ENCODE measurements around the gene OPALIN. TPM values are rescaled to one million over a fixed set of nuclear protein-coding genes. Genes with fewer than 3 reads are reported as not detected.
A peak's percentile ranks its signal among the peaks of the same experiment; 100 is the strongest.

Gene OPALIN
- total RNA-seq, 5 donors from 2014 or later (not counting 1 experiment from before 2014, with no cell fraction given), result not detected

DNA sequence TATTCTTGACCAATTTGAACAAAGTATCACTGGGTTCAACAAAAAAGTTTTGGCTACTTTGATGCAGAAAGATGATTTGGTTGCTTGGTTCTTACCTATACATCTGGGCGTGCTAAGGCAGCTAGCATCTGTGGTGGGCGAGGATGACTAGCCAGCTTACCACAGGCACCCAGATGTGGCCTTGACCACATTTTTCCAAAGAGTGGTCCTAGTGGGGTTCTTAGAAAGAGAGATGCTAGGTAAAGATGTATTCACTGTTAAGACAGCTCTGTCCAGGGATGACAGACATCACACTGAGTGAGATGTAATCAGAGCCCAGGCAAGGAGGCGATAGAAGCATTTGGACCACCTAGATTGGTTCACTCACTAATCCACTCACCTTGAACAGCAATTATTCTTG is 53.8 kb downstream of the OPALIN start:
- WGBS (ENCODE audit: insufficient coverage), result 80% methylated on average over 1 of the region's 3 CpGs
- peak overlapping the region in 1 of 3 donors; percentile 35 for H3K4me3 Mint-ChIP-seq
- H3K27me3 ChIP-seq (replicated peaks in 1 of 2; ENCODE audit: control insufficient read depth in 2 of 2, extremely low read depth in 1 of 2, insufficient read depth in 2 of 2, low read length in 1 of 2), result peaks cover 0 to 9% of the 10 kb centered on the region in 2 experiments
- no peak overlapping the region for H3K4me3 ChIP-seq (ENCODE audit: control insufficient read depth in 1 of 2, extremely low read depth in 1 of 2, low read length in 1 of 2)
- H3K9me3 Mint-ChIP-seq, result no peaks in the 10 kb centered on the region
- H3K9me3 ChIP-seq, result no peaks in the 10 kb centered on the region
- no peak overlapping the region for H3K27ac Mint-ChIP-seq
- H3K4me1 ChIP-seq (ENCODE audit: control insufficient read depth in 1 of 2, extremely low read depth in 1 of 2, insufficient read depth in 2 of 2, low read length in 2 of 2), result peaks cover 5 to 6% of the 10 kb centered on the region in 2 experiments
- peaks cover 35 to 50% (median 37%) of the 10 kb centered on the region in 3 donors for H3K4me1 Mint-ChIP-seq
- no peaks in the 10 kb centered on the region for H3K36me3 Mint-ChIP-seq
- H3K27ac ChIP-seq (ENCODE audit: low read length), result no peak overlapping the region
- no peak for ATAC-seq (replicated peaks in 1 of 4)
- no peak for DNase-seq
- CTCF ChIA-PET, result interaction anchor here in 1 of 2 donors (1.0 kb wide), 1 partner anchor 75 kb away, joined by 8 read pairs; no protein-coding TSS in a partner anchor
- peaks cover 3 to 53% of the 10 kb centered on the region in 2 donors for H3K27me3 Mint-ChIP-seq
- POLR2A ChIA-PET, result no interaction called here
- no peaks in the 10 kb centered on the region for H3K36me3 ChIP-seq (ENCODE audit: control insufficient read depth in 2 of 2, extremely low read depth in 1 of 2, insufficient read depth in 1 of 2, low read length in 1 of 2)

DNA sequence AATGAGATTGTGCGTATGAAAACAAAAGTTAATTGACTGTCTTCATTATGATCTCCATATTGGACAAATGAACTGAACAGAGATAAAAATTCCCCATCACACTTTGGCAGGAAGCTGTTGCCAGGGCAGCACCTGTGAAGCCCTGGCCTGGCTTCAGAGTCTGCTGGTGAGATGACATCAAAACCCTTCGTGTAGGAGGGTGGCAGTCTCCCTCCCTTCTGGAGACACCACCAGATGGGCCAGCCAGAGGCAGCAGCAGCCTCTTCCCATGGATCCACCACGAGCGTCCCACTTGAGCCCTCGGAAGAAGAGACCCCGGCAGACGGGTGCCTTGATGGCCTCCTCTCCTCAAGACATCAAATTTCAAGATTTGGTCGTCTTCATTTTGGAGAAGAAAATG is 54.6 kb downstream of the OPALIN start, which contains the start of gene DNTT:
Gene DNTT (plus strand): TSS at position 205 of the 400 bp plus-strand sequence. CDS start 64 bp downstream, at position 269.
- Mint-ChIP-seq H3K4me3 (peak within 1 kb of the TSS in 1 of 3 donors; percentile 35), H3K4me1 (peaks cover 43 to 58% (median 45%) of the 10 kb centered on the region in 3 donors), H3K36me3 (no peaks in the 10 kb centered on the region), H3K9me3 (no peaks in the 10 kb centered on the region), H3K27me3 (peaks cover 3 to 53% of the 10 kb centered on the region in 2 donors), H3K27ac (no peak within 1 kb of the TSS)
- ChIA-PET POLR2A (no interaction called here), CTCF (interaction anchor here in 1 of 2 donors (0.6 kb wide), 1 partner anchor 75 kb away, joined by 4 read pairs; no protein-coding TSS in a partner anchor)
- WGBS (ENCODE audit: insufficient coverage), result 53% methylated on average over 6 of the region's 8 CpGs
- H3K27ac ChIP-seq (ENCODE audit: low read length), result no peak within 1 kb of the TSS
- H3K36me3 ChIP-seq (ENCODE audit: control insufficient read depth in 2 of 2, extremely low read depth in 1 of 2, insufficient read depth in 1 of 2, low read length in 1 of 2), result no peaks in the 10 kb centered on the region
- peaks cover 10% of the 10 kb centered on the region in 2 experiments for H3K4me1 ChIP-seq (ENCODE audit: control insufficient read depth in 1 of 2, extremely low read depth in 1 of 2, insufficient read depth in 2 of 2, low read length in 2 of 2)
- peaks cover 0 to 9% of the 10 kb centered on the region in 2 experiments for H3K27me3 ChIP-seq (replicated peaks in 1 of 2; ENCODE audit: control insufficient read depth in 2 of 2, extremely low read depth in 1 of 2, insufficient read depth in 2 of 2, low read length in 1 of 2)
- H3K9me3 ChIP-seq, result no peaks in the 10 kb centered on the region
- ATAC-seq (replicated peaks in 1 of 4) (peak in 1 of 4 experiments; percentile 29), DNase-seq (no peak)
- H3K4me3 ChIP-seq (ENCODE audit: control insufficient read depth in 1 of 2, extremely low read depth in 1 of 2, low read length in 1 of 2), result no peak within 1 kb of the TSS

DNA sequence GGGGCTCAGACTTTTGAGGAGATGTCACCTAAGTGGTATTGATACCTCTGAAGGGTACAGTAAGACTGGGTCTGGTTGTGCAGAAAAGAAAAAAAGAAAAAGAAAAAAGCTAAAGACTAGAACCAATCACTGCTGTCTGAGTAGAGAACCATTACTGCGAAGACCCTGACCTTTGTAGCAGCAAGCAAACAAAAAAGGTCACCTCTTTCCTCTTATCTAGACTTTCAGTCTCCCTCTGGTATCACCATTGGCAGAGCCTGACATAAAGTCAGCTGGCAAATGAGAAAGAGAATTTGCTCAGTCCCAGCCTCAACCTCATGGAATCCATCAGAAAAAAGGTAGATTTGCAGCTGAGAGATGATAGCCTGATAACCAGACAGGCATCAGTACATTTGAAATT is 57.2 kb downstream of the OPALIN start:
- H3K27ac Mint-ChIP-seq, result peak overlapping the region in 1 of 2 donors; percentile 71
- no peak for ATAC-seq (replicated peaks in 1 of 4)

DNA sequence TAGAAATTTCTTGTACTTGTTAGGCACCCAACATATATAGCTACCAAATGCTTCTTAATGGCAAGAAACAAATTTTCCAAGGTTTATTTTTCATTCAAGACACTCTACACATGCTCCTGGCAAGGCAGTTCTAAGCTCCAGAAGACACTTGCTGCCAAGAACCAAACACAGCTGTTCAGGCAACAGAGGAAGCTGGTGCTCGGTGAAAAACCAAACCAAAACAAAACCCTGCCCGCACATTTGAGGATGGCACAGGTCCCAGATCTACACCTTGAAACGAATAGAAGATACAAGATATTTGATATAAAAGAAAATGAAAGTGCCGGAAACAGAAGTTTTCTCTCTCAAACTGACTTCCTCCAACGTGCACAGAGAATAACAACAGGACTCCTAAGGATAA is 59.4 kb downstream of the OPALIN start:
- Histone ChIP-seq H3K9me3 (no peaks in the 10 kb centered on the region), H3K4me3 (ENCODE audit: control insufficient read depth in 1 of 2, extremely low read depth in 1 of 2, low read length in 1 of 2) (peak overlapping the region in 1 of 2 donors; percentile 27), H3K27me3 (replicated peaks in 1 of 2; ENCODE audit: control insufficient read depth in 2 of 2, extremely low read depth in 1 of 2, insufficient read depth in 2 of 2, low read length in 1 of 2) (peaks cover 0 to 8% of the 10 kb centered on the region in 2 experiments), H3K27ac (ENCODE audit: low read length) (peak overlapping the region; percentile 55), H3K36me3 (ENCODE audit: control insufficient read depth in 2 of 2, extremely low read depth in 1 of 2, insufficient read depth in 1 of 2, low read length in 1 of 2) (no peaks in the 10 kb centered on the region), H3K4me1 (ENCODE audit: control insufficient read depth in 1 of 2, extremely low read depth in 1 of 2, insufficient read depth in 2 of 2, low read length in 2 of 2) (peaks cover 13 to 21% of the 10 kb centered on the region in 2 experiments)
- peak in 32 of 35 experiments; percentile 4 to 72 (median 39) for DNase-seq
- Mint-ChIP-seq H3K36me3 (no peaks in the 10 kb centered on the region), H3K4me1 (peaks cover 56 to 81% (median 59%) of the 10 kb centered on the region in 3 donors), H3K9me3 (no peaks in the 10 kb centered on the region), H3K27me3 (peaks cover 0 to 35% of the 10 kb centered on the region in 2 donors), H3K4me3 (peak overlapping the region; percentile 35 to 62 (median 35)), H3K27ac (peak overlapping the region; percentile 92 to 98)
- ChIA-PET POLR2A (interaction anchor here in 1 of 2 donors (0.6 kb wide), 1 partner anchor 18 kb away, joined by 3 read pairs; no protein-coding TSS in a partner anchor), CTCF (interaction anchor here (0.5 to 1.2 kb wide), 4 partner anchors 16 to 76 kb away, joined by 3 to 8 read pairs (median 4); no protein-coding TSS in a partner anchor)
- peak; percentile 85 to 96 (median 92) for ATAC-seq (replicated peaks in 1 of 4)
- WGBS (ENCODE audit: insufficient coverage), result no CpG with 5 or more reads among the region's 5 CpGs

More for the DNA sequence above, 57.2 kb downstream of the OPALIN start:
- peaks cover 0 to 49% of the 10 kb centered on the region in 2 donors for H3K27me3 Mint-ChIP-seq
- no peaks in the 10 kb centered on the region for H3K9me3 ChIP-seq
- H3K4me1 ChIP-seq (ENCODE audit: control insufficient read depth in 1 of 2, extremely low read depth in 1 of 2, insufficient read depth in 2 of 2, low read length in 2 of 2), result peaks cover 13 to 21% of the 10 kb centered on the region in 2 experiments
- 67% methylated on average over 1 of the region's 1 CpG for WGBS (ENCODE audit: insufficient coverage)
- no peaks in the 10 kb centered on the region for H3K9me3 Mint-ChIP-seq
- H3K27me3 ChIP-seq (replicated peaks in 1 of 2; ENCODE audit: control insufficient read depth in 2 of 2, extremely low read depth in 1 of 2, insufficient read depth in 2 of 2, low read length in 1 of 2), result peaks cover 0 to 10% of the 10 kb centered on the region in 2 experiments
- POLR2A ChIA-PET, result no interaction called here
- no peak overlapping the region for H3K27ac ChIP-seq (ENCODE audit: low read length)
- CTCF ChIA-PET, result no interaction called here
- no peak overlapping the region for H3K4me3 ChIP-seq (ENCODE audit: control insufficient read depth in 1 of 2, extremely low read depth in 1 of 2, low read length in 1 of 2)
- H3K36me3 Mint-ChIP-seq, result no peaks in the 10 kb centered on the region
- H3K4me1 Mint-ChIP-seq, result peaks cover 56 to 76% (median 56%) of the 10 kb centered on the region in 3 donors
- no peak overlapping the region for H3K4me3 Mint-ChIP-seq
- H3K36me3 ChIP-seq (ENCODE audit: control insufficient read depth in 2 of 2, extremely low read depth in 1 of 2, insufficient read depth in 1 of 2, low read length in 1 of 2), result no peaks in the 10 kb centered on the region
- DNase-seq, result no peak

DNA sequence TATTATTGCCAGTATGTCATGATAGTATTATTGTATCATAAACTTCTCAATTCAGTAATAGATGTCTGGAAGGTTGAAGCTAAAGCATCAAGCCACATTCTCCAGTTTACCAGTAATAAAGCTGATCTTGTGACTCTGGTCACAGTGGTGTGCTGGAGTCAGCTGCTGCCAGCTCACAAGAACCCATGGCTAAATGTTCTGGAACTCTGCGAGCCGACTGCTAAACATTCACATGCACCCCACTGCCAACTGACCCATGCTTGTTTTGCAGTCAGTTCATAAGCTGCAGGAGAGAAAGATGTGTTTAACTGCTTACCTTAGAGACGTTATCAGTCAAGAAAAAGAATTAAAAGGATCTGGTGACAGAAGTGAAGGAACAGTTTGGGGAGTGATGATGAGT is 60.4 kb downstream of the OPALIN start:
- Histone ChIP-seq H3K4me3 (ENCODE audit: control insufficient read depth in 1 of 2, extremely low read depth in 1 of 2, low read length in 1 of 2) (no peak overlapping the region), H3K4me1 (ENCODE audit: control insufficient read depth in 1 of 2, extremely low read depth in 1 of 2, insufficient read depth in 2 of 2, low read length in 2 of 2) (peaks cover 13 to 21% of the 10 kb centered on the region in 2 experiments), H3K27ac (ENCODE audit: low read length) (peak overlapping the region; percentile 55), H3K9me3 (no peaks in the 10 kb centered on the region), H3K27me3 (replicated peaks in 1 of 2; ENCODE audit: control insufficient read depth in 2 of 2, extremely low read depth in 1 of 2, insufficient read depth in 2 of 2, low read length in 1 of 2) (peaks cover 0 to 4% of the 10 kb centered on the region in 2 experiments), H3K36me3 (ENCODE audit: control insufficient read depth in 2 of 2, extremely low read depth in 1 of 2, insufficient read depth in 1 of 2, low read length in 1 of 2) (no peaks in the 10 kb centered on the region)
- WGBS (ENCODE audit: insufficient coverage), result 80% methylated on average over 3 of the region's 3 CpGs
- H3K27me3 Mint-ChIP-seq, result peaks cover 0 to 30% of the 10 kb centered on the region in 2 donors
- CTCF ChIA-PET, result interaction anchor here in 1 of 2 donors (1.1 kb wide), 1 partner anchor 41 kb away, joined by 4 read pairs; no protein-coding TSS in a partner anchor
- H3K4me1 Mint-ChIP-seq, result peaks cover 51 to 71% (median 55%) of the 10 kb centered on the region in 3 donors
- POLR2A ChIA-PET, result no interaction called here
- peak overlapping the region in 1 of 3 donors; percentile 62 for H3K4me3 Mint-ChIP-seq
- ATAC-seq (replicated peaks in 1 of 4) (no peak), DNase-seq (no peak)
- H3K27ac Mint-ChIP-seq, result peak overlapping the region; percentile 92 to 98
- no peaks in the 10 kb centered on the region for H3K36me3 Mint-ChIP-seq
- H3K9me3 Mint-ChIP-seq, result no peaks in the 10 kb centered on the region

DNA sequence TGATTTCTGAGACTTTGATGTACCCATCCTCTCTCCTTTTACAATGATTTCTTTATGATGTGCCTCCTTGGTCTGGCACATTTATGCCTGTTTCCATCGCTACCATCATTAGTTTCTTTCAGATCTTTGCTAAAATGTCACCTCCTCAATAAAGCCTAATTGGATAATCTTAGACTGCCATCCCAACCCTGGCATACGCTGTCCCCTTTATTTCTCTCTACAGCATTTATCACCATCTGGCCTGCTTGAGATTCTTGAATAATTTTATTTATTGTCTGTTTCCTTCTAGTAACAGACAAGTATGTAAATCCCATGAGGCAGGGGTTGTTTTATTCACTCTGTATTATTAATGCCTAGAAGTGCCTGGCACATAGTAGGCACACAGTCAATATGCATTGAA is 61.3 kb downstream of the OPALIN start:
- peak overlapping the region; percentile 18 for H3K27ac ChIP-seq (ENCODE audit: low read length)
- no peaks in the 10 kb centered on the region for H3K9me3 Mint-ChIP-seq
- peaks cover 0 to 4% of the 10 kb centered on the region in 2 experiments for H3K27me3 ChIP-seq (replicated peaks in 1 of 2; ENCODE audit: control insufficient read depth in 2 of 2, extremely low read depth in 1 of 2, insufficient read depth in 2 of 2, low read length in 1 of 2)
- H3K4me1 Mint-ChIP-seq, result peaks cover 51 to 65% (median 56%) of the 10 kb centered on the region in 3 donors
- H3K4me3 Mint-ChIP-seq, result peak overlapping the region in 1 of 3 donors; percentile 62
- no peaks in the 10 kb centered on the region for H3K9me3 ChIP-seq
- 90% methylated on average over 1 of the region's 2 CpGs for WGBS (ENCODE audit: insufficient coverage)
- no peak for ATAC-seq (replicated peaks in 1 of 4)
- DNase-seq, result no peak
- peaks cover 13 to 21% of the 10 kb centered on the region in 2 experiments for H3K4me1 ChIP-seq (ENCODE audit: control insufficient read depth in 1 of 2, extremely low read depth in 1 of 2, insufficient read depth in 2 of 2, low read length in 2 of 2)
- H3K36me3 Mint-ChIP-seq, result no peaks in the 10 kb centered on the region
- no peak overlapping the region for H3K4me3 ChIP-seq (ENCODE audit: control insufficient read depth in 1 of 2, extremely low read depth in 1 of 2, low read length in 1 of 2)
- H3K27ac Mint-ChIP-seq, result peak overlapping the region; percentile 92 to 98
- POLR2A ChIA-PET, result no interaction called here
- H3K36me3 ChIP-seq (ENCODE audit: control insufficient read depth in 2 of 2, extremely low read depth in 1 of 2, insufficient read depth in 1 of 2, low read length in 1 of 2), result no peaks in the 10 kb centered on the region
- CTCF ChIA-PET, result no interaction called here
- peaks cover 0 to 29% of the 10 kb centered on the region in 2 donors for H3K27me3 Mint-ChIP-seq
